ENCODE results near the gene DLX6. TPM values are rescaled to one million over a fixed set of nuclear protein-coding genes. Genes with fewer than 3 reads are reported as not detected.
A peak's percentile ranks its signal among the peaks of the same experiment; 100 is the strongest.

Gene DLX6
- total and polyA plus RNA-seq, 7 donors = not detected

DNA sequence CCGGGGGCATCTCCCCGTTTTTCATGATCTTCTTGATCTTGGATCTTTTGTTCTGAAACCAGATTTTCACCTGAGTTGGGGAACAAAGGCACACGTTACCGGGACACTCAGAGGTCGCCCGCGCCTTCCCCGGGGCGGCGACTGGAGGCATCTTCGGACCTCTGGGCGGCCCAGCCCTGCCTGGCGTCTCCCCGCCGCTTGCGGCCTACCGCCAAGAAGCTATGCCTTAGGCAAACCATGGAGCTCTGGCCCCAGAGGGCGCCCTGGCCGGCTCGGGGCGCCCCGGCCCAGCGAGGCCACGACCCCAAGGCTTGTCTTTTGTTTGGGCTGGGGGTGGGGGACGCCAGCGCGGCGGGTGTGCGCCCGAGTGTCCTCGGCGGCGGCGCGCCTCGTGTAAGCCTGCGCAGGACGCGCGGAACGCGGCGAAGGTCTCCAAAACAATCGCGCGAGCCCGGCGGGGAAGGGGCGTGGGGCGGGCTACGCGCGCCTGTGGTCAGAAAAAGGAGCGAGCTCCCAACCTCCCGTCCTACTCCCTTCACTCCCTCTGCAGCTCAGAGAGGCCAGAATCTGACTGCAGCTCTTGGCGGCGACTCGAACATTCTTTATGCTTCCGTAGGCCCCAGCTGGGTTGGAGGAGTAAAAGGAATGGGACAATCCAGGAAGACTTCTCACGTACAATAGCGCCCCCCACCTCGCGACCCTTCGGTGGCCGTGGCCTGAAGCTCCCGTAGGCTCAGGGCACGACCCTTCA, 15.8 kb downstream of the DLX6 start:
- Histone ChIP-seq H3K27ac (no peak overlapping the region), H3K27me3 (ENCODE audit: insufficient read depth in 3 of 3, low read length in 2 of 3) (peaks cover 2 to 98% (median 75%) of the 10 kb centered on the region in 3 donors), H3K36me3 (ENCODE audit: insufficient read depth in 1 of 2, low read depth in 1 of 2) (no peaks in the 10 kb centered on the region), H3K9me3 (no peaks in the 10 kb centered on the region), H3K4me1 (peaks cover 32% of the 10 kb centered on the region), H3K4me3 (peak overlapping the region; percentile 26)
- intact Hi-C loops (cut with DNase I) = no loop called here
- no peak for DNase-seq
- no peak for ATAC-seq
- TF ChIP-seq, protein P1, sequence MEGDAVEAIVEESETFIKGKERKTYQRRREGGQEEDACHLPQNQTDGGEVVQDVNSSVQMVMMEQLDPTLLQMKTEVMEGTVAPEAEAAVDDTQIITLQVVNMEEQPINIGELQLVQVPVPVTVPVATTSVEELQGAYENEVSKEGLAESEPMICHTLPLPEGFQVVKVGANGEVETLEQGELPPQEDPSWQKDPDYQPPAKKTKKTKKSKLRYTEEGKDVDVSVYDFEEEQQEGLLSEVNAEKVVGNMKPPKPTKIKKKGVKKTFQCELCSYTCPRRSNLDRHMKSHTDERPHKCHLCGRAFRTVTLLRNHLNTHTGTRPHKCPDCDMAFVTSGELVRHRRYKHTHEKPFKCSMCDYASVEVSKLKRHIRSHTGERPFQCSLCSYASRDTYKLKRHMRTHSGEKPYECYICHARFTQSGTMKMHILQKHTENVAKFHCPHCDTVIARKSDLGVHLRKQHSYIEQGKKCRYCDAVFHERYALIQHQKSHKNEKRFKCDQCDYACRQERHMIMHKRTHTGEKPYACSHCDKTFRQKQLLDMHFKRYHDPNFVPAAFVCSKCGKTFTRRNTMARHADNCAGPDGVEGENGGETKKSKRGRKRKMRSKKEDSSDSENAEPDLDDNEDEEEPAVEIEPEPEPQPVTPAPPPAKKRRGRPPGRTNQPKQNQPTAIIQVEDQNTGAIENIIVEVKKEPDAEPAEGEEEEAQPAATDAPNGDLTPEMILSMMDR (IDR thresholded peaks at IDR 0.05) = no peak
- WGBS, 3 donors = 2 to 3% (median 3%) methylated on average over 56 to 67 of the region's 67 CpGs

GRCh38 chr7:97021747-97022490, 16.6 kb downstream of the DLX6 start:
- TF ChIP-seq, protein P1 (IDR thresholded peaks at IDR 0.05) = no peak
- Histone ChIP-seq H3K4me1 (peaks cover 25% of the 10 kb centered on the region), H3K36me3 (ENCODE audit: insufficient read depth in 1 of 2, low read depth in 1 of 2) (no peaks in the 10 kb centered on the region), H3K27me3 (ENCODE audit: insufficient read depth in 3 of 3, low read length in 2 of 3) (peaks cover 2 to 98% (median 72%) of the 10 kb centered on the region in 3 donors), H3K4me3 (peak overlapping the region; percentile 26), H3K27ac (no peak overlapping the region), H3K9me3 (no peaks in the 10 kb centered on the region)
- intact Hi-C loops (cut with DNase I) = no loop called here
- DNase-seq (no peak), ATAC-seq (no peak)
- WGBS, 3 donors = 11 to 19% (median 18%) methylated on average over 39 of the region's 39 CpGs

GRCh38 chr7:97022491-97023306, 17.3 kb downstream of the DLX6 start:
- DNase-seq (no peak), ATAC-seq (no peak)
- no peaks in the 10 kb centered on the region for H3K9me3 ChIP-seq
- H3K4me1 ChIP-seq = peaks cover 23% of the 10 kb centered on the region
- intact Hi-C loops (cut with DNase I) = no loop called here
- H3K27me3 ChIP-seq (ENCODE audit: insufficient read depth in 3 of 3, low read length in 2 of 3) = peaks cover 2 to 98% (median 67%) of the 10 kb centered on the region in 3 donors
- H3K36me3 ChIP-seq (ENCODE audit: insufficient read depth in 1 of 2, low read depth in 1 of 2) = no peaks in the 10 kb centered on the region
- H3K27ac ChIP-seq = no peak overlapping the region
- TF ChIP-seq, protein P1 (IDR thresholded peaks at IDR 0.05) = no peak
- H3K4me3 ChIP-seq = no peak overlapping the region
- 5 to 8% (median 5%) methylated on average over 35 of the region's 35 CpGs for WGBS, 3 donors

- peak within 1 kb of the TSS; percentile 42 for H3K4me3 ChIP-seq
- DNase-seq (no peak), ATAC-seq (peak in 3 of 4 donors; percentile 22 to 33 (median 31))
- TF ChIP-seq, protein P1 (IDR thresholded peaks at IDR 0.05) = no peak
- no peak within 1 kb of the TSS for H3K27ac ChIP-seq
- peaks cover 17% of the 10 kb centered on the region for H3K4me1 ChIP-seq
- 1 to 2% (median 2%) methylated on average over 60 of the region's 60 CpGs for WGBS, 3 donors
- peaks cover 0 to 93% (median 57%) of the 10 kb centered on the region in 3 donors for H3K27me3 ChIP-seq (ENCODE audit: insufficient read depth in 3 of 3, low read length in 2 of 3)
- H3K9me3 ChIP-seq = no peaks in the 10 kb centered on the region
- no peaks in the 10 kb centered on the region for H3K36me3 ChIP-seq (ENCODE audit: insufficient read depth in 1 of 2, low read depth in 1 of 2)
- intact Hi-C loops (cut with DNase I) = loop anchor here in 1 of 2 donors (5.0 kb wide), 1 partner anchor 947 kb away; no protein-coding TSS in a partner anchor
Measured at GRCh38 chr7:97024209-97025129, 19.1 kb downstream of the DLX6 start, which contains the start of gene DLX5. Gene DLX5, minus strand, starts transcription at chr7:97024831. Its CDS starts 208 bp downstream, at chr7:97024623.

Data from psoas muscle (tissue), 8 donors.